Measurements from ENCODE around the gene RPS19BP1. TPM values are rescaled to one million over a fixed set of nuclear protein-coding genes. Genes with fewer than 3 reads are reported as not detected.

RPS19BP1 gene
- total RNA-seq, 4 donors from 2014 or later = 144 to 176 (median 160) TPM

GRCh38 chr22:39502789-39503409, 29.6 kb downstream of the RPS19BP1 start:
- TF ChIP-seq EP300 (IDR thresholded peaks at IDR 0.05) = no peak
- no peak for TF ChIP-seq POLR2A (IDR thresholded peaks at IDR 0.05)
- TF ChIP-seq CTCF (IDR thresholded peaks at IDR 0.05) = no peak
- Histone ChIP-seq H3K4me3 (peak overlapping the region; percentile 66 to 75), H3K27ac (peak overlapping the region; percentile 16 to 89 (median 84)), H3K4me1 (peaks cover 3 to 74% (median 20%) of the 10 kb centered on the region in 3 donors), H3K9me3 (no peaks in the 10 kb centered on the region), H3K36me3 (peaks cover 0 to 41% of the 10 kb centered on the region in 2 donors), H3K27me3 (no peaks in the 10 kb centered on the region)
- no peak for ATAC-seq
- 4 to 5% methylated on average over 4 to 9 of the region's 18 CpGs for WGBS, 2 donors (ENCODE audit: low coverage in 1 of 2)

GRCh38 chr22:39502109-39502788, 30.3 kb downstream of the RPS19BP1 start, which contains the start of gene MIEF1:
Gene MIEF1 (plus strand): TSS chr22:39502290. CDS start chr22:39511295, 9,005 bp downstream.
- peak within 1 kb of the TSS; percentile 66 to 75 for H3K4me3 ChIP-seq
- no peaks in the 10 kb centered on the region for H3K9me3 ChIP-seq
- H3K4me1 ChIP-seq = peaks cover 3 to 76% (median 20%) of the 10 kb centered on the region in 3 donors
- H3K36me3 ChIP-seq = peaks cover 0 to 34% of the 10 kb centered on the region in 2 donors
- peak within 1 kb of the TSS; percentile 16 to 89 (median 84) for H3K27ac ChIP-seq
- H3K27me3 ChIP-seq = no peaks in the 10 kb centered on the region
- no CpG with 5 or more reads among the region's 58 CpGs for WGBS, 2 donors (ENCODE audit: low coverage in 1 of 2)
- peak in 1 of 4 experiments; percentile 18 for TF ChIP-seq CTCF (IDR thresholded peaks at IDR 0.05)
- peak; percentile 89 for TF ChIP-seq POLR2AphosphoS5 (IDR thresholded peaks at IDR 0.05)
- peak; percentile 7 to 26 for TF ChIP-seq POLR2A (IDR thresholded peaks at IDR 0.05)
- no peak for TF ChIP-seq EP300 (IDR thresholded peaks at IDR 0.05)
- peak; percentile 98 for ATAC-seq

GRCh38 chr22:39501644-39502108, 30.9 kb downstream of the RPS19BP1 start:
- Histone ChIP-seq H3K4me3 (peak overlapping the region; percentile 66 to 75), H3K36me3 (peaks cover 0 to 28% of the 10 kb centered on the region in 2 donors), H3K9me3 (no peaks in the 10 kb centered on the region), H3K27me3 (no peaks in the 10 kb centered on the region), H3K4me1 (peaks cover 3 to 79% (median 20%) of the 10 kb centered on the region in 3 donors), H3K27ac (peak overlapping the region; percentile 9 to 89 (median 84))
- 27 to 34% methylated on average over 11 of the region's 13 CpGs for WGBS, 2 donors (ENCODE audit: low coverage in 1 of 2)
- no peak for ATAC-seq
- TF ChIP-seq POLR2AphosphoS5 (IDR thresholded peaks at IDR 0.05) (no peak), CTCF (IDR thresholded peaks at IDR 0.05) (no peak), EP300 (IDR thresholded peaks at IDR 0.05) (no peak), POLR2A (IDR thresholded peaks at IDR 0.05) (no peak)

GRCh38 chr22:39500101-39500500, 32.4 kb downstream of the RPS19BP1 start:
- Histone ChIP-seq H3K4me1 (peaks cover 3 to 69% (median 20%) of the 10 kb centered on the region in 3 donors), H3K36me3 (peaks cover 0 to 13% of the 10 kb centered on the region in 2 donors), H3K4me3 (no peak overlapping the region), H3K27me3 (no peaks in the 10 kb centered on the region), H3K9me3 (no peaks in the 10 kb centered on the region), H3K27ac (peak overlapping the region in 3 of 4 donors; percentile 84 to 89 (median 85))
- WGBS, 2 donors (ENCODE audit: low coverage in 1 of 2) = 71 to 86% methylated on average over 1 to 2 of the region's 6 CpGs
- ATAC-seq = no peak
- TF ChIP-seq POLR2A (IDR thresholded peaks at IDR 0.05) (no peak), EP300 (IDR thresholded peaks at IDR 0.05) (no peak), POLR2AphosphoS5 (IDR thresholded peaks at IDR 0.05) (no peak), CTCF (IDR thresholded peaks at IDR 0.05) (no peak)

Data from gastroesophageal sphincter (tissue), 4 donors.